Activated CD8-positive, alpha-beta T cell treated with anti-CD3 and anti-CD28 coated beads for 36 hours (primary cell): ENCODE results near the gene PARP15. TPM values are rescaled to one million over a fixed set of nuclear protein-coding genes. Genes with fewer than 3 reads are reported as not detected.

Experiments used
- ATAC-seq: fragments of 200-7000 bp; cut with Tn5 transposase; one replicate; pipeline ENCODE4 v1.10.0; 2021; ENCODE audit warnings: mild to moderate bottlenecking, moderate library complexity
- CTCF ChIA-PET: fragments of 350-600 bp; sonication (Branson Sonifier 250); formaldehyde crosslinking; loops from one replicate; lab custom pipeline; 2021; ENCODE audit warnings: antibody characterized with exemption; lab: Charles Lee
- POLR2A ChIA-PET: fragments of 350-600 bp; sonication (Branson Sonifier 250); formaldehyde crosslinking; loops from one replicate; lab custom pipeline; 2021; ENCODE audit warnings: antibody characterized with exemption; lab: Charles Lee
- DNase-seq: peaks from one replicate; pipeline ENCODE4 v3.0.0-alpha.2; 2020
- H3K27ac Mint-ChIP-seq: one replicate; pipeline ENCODE4 v1.8.0; 2021; ENCODE audit warnings: mild to moderate bottlenecking, mixed read lengths
- H3K27me3 Mint-ChIP-seq: one replicate; pipeline ENCODE4 v1.8.0; 2021; ENCODE audit warnings: mixed read lengths
- H3K36me3 Mint-ChIP-seq: one replicate; pipeline ENCODE4 v1.8.0; 2021; ENCODE audit warnings: low read depth, mixed read lengths
- H3K4me1 Mint-ChIP-seq: one replicate; pipeline ENCODE4 v1.8.0; 2021; ENCODE audit warnings: low read depth, mixed read lengths
- H3K4me3 Mint-ChIP-seq: one replicate; pipeline ENCODE4 v1.8.0; 2021; ENCODE audit warnings: mild to moderate bottlenecking, moderate library complexity, mixed read lengths
- H3K9me3 Mint-ChIP-seq: one replicate; pipeline ENCODE4 v1.8.0; 2021; ENCODE audit warnings: mixed read lengths
- intact Hi-C: fragments of 100-400 bp; cut with micrococcal nuclease; formaldehyde crosslinking; loops from one replicate; pipeline ENCODE4 v1.10.0; 2022
- total RNA-seq, 2 experiments: library from RNA; stranded (reverse); gene quantifications; one replicate each; pipeline ENCODE4 v1.2.3, GENCODE V29; 2021
- TF ChIP-seq, protein P1 (sequence below): fragments of 200-600 bp; IDR thresholded peaks from one replicate; pipeline ENCODE4 v1.8.0; 2022; ENCODE audit warnings: antibody characterized with exemption, mild to moderate bottlenecking

The PARP15 gene
- 10 to 100 TPM; 13.3 to 14.0 TPM for total RNA-seq

DNA sequence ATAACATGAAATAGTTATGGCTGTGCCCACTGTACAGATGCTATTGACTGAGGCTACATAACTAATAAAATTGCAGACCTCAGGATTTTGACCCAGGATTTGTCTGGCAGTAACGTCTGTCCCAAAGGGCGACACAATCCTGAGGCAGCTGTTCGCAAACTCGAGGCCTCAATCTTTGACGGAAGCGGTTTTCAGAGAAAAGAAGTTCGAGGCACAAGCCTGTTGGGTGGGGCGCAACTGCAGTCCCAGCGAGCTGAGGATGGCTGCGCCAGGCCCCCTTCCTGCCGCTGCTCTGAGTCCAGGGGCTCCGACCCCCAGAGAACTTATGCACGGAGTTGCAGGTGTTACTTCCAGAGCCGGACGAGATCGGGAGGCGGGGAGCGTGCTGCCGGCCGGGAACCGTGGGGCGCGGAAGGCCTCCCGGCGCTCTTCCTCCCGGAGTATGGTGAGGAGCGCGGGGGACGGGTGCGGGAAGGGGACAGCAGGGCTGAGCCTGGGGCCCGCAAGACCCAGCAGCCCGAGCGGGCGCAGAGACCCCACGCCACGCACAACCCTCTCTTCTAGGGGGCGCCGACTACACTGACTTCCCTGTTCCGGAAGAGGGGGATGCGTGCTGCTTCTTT, at the start of gene PARP15:
Gene PARP15 (plus strand): TSS at position 242 of the 623 bp plus-strand sequence. CDS start 18 bp downstream, at position 260.
- POLR2A ChIA-PET = interaction anchor here (1.1 to 2.1 kb wide), 2 partner anchors 10 to 15 kb away, joined by 3 to 8 read pairs; no protein-coding TSS in a partner anchor
- Mint-ChIP-seq H3K36me3 (peaks cover 31% of the 10 kb centered on the region), H3K4me3 (peak within 1 kb of the TSS; percentile 87), H3K27me3 (no peaks in the 10 kb centered on the region), H3K4me1 (peaks cover 48% of the 10 kb centered on the region), H3K27ac (peak within 1 kb of the TSS; percentile 99), H3K9me3 (peaks cover 14% of the 10 kb centered on the region)
- peak; percentile 66 for DNase-seq
- CTCF ChIA-PET = no interaction called here
- intact Hi-C loops = loop anchor here (5.0 kb wide), 2 partner anchors 35 to 100 kb away; no protein-coding TSS in a partner anchor
- TF ChIP-seq, protein P1, sequence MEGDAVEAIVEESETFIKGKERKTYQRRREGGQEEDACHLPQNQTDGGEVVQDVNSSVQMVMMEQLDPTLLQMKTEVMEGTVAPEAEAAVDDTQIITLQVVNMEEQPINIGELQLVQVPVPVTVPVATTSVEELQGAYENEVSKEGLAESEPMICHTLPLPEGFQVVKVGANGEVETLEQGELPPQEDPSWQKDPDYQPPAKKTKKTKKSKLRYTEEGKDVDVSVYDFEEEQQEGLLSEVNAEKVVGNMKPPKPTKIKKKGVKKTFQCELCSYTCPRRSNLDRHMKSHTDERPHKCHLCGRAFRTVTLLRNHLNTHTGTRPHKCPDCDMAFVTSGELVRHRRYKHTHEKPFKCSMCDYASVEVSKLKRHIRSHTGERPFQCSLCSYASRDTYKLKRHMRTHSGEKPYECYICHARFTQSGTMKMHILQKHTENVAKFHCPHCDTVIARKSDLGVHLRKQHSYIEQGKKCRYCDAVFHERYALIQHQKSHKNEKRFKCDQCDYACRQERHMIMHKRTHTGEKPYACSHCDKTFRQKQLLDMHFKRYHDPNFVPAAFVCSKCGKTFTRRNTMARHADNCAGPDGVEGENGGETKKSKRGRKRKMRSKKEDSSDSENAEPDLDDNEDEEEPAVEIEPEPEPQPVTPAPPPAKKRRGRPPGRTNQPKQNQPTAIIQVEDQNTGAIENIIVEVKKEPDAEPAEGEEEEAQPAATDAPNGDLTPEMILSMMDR = no peak
- peak; percentile 41 for ATAC-seq

DNA sequence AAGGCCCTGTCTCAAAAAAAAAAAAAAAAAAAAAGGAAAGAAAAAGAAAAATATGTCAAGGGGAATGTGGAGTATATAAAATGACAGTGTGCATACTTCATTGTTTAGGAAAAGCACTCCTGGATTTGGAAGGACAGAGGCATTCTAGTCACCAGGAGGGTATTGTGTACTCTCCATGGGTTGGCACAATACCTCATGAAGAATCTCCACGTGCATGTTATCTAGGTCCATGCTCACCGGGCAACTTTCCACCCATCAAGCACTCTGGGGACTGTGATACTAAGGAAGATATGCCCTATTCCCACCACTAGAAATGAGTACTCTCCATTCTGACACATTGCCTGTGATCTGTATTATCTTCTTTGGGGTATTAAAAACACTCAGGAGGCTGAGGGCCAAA, 47.3 kb upstream of the PARP15 start:
- H3K9me3 Mint-ChIP-seq = no peaks in the 10 kb centered on the region
- intact Hi-C loops = no loop called here
- H3K4me3 Mint-ChIP-seq = no peak overlapping the region
- TF ChIP-seq, protein P1 = no peak
- ChIA-PET CTCF (no interaction called here), POLR2A (no interaction called here)
- H3K27me3 Mint-ChIP-seq = no peaks in the 10 kb centered on the region
- no peak overlapping the region for H3K27ac Mint-ChIP-seq
- no peak for ATAC-seq
- peaks cover 33% of the 10 kb centered on the region for H3K36me3 Mint-ChIP-seq
- no peak for DNase-seq
- peaks cover 31% of the 10 kb centered on the region for H3K4me1 Mint-ChIP-seq

DNA sequence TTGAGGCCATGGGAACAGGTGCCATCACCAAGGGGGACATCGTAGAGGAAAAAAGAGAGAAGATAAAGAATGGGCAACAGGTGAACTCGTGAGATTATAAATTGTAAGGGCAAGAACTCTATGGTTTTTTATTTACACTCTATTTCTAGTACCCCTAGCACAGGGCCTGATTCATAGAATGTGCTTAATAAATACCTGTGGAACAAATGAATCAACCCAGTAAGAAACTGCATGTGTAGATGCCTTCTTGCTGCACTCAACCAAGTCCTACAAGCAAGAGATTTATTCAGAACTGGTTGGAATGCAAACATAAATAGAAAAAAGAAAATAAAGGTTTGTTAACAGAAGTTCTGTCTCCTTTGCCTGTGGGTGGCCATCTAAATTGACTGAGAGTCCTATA, 44.0 kb upstream of the PARP15 start:
- CTCF ChIA-PET = interaction anchor here (1.0 to 1.6 kb wide), 4 partner anchors 16 to 179 kb away, joined by 3 to 5 read pairs (median 3); no protein-coding TSS in a partner anchor
- no peaks in the 10 kb centered on the region for H3K27me3 Mint-ChIP-seq
- intact Hi-C loops = loop anchor here (1.0 kb wide), 1 partner anchor 36 kb away; no protein-coding TSS in a partner anchor
- POLR2A ChIA-PET = interaction anchor here (1.5 kb wide), 1 partner anchor 118 kb away, joined by 3 read pairs; the partner anchor contains the start of gene WDR5B
- DNase-seq = no peak
- TF ChIP-seq, protein P1 = no peak
- ATAC-seq = peak; percentile 31
- H3K36me3 Mint-ChIP-seq = peaks cover 44% of the 10 kb centered on the region
- H3K4me3 Mint-ChIP-seq = no peak overlapping the region
- peaks cover 38% of the 10 kb centered on the region for H3K4me1 Mint-ChIP-seq
- no peaks in the 10 kb centered on the region for H3K9me3 Mint-ChIP-seq
- H3K27ac Mint-ChIP-seq = peak overlapping the region; percentile 37

DNA sequence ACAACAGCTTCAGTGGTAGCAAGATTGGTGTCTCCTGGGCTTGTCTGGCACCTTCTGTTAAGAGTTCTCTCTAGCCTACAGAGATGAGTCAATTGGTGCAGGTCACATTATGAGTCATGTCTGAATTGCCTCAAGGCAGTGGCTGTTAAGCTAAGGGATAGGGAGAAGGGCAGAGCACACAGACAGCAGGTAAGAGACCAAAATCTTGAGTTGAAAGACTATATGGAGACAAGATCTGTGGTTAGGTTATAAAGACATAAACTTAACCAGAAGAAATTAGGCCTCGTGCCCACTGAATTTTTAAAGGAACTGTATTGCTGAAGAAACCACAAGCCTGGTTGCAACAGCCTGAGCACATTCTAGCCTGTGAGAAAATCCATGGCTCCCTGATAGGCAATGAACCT, 43.5 kb upstream of the PARP15 start:
- DNase-seq = peak; percentile 69
- H3K27ac Mint-ChIP-seq = peak overlapping the region; percentile 37

More for the DNA sequence above, 43.5 kb upstream of the PARP15 start:
- POLR2A ChIA-PET = interaction anchor here (1.0 to 1.5 kb wide), 2 partner anchors 118 to 150 kb away, joined by 3 to 4 read pairs; partner anchors contain the start of genes FAM162A and WDR5B
- H3K4me3 Mint-ChIP-seq = no peak overlapping the region
- ATAC-seq = peak; percentile 99
- H3K9me3 Mint-ChIP-seq = no peaks in the 10 kb centered on the region
- intact Hi-C loops = loop anchor here (1.0 kb wide), 1 partner anchor 37 kb away; no protein-coding TSS in a partner anchor
- H3K36me3 Mint-ChIP-seq = peaks cover 46% of the 10 kb centered on the region
- CTCF ChIA-PET = interaction anchor here (0.6 to 1.7 kb wide), 6 partner anchors 15 to 179 kb away, joined by 3 to 11 read pairs (median 3); no protein-coding TSS in a partner anchor
- H3K4me1 Mint-ChIP-seq = peaks cover 38% of the 10 kb centered on the region
- TF ChIP-seq, protein P1 = no peak
- H3K27me3 Mint-ChIP-seq = no peaks in the 10 kb centered on the region
